Esophagus (tissue), 2 donors: Measurements from ENCODE around the gene WDR74. TPM values are rescaled to one million over a fixed set of nuclear protein-coding genes. Genes with fewer than 3 reads are reported as not detected.

Experiments used
- H3K27ac ChIP-seq, 2 donors: one replicate each; pipeline ENCODE4 v1.5.1; 2013; ENCODE audit warnings: low read depth in 2 of 2, mild to moderate bottlenecking in 2 of 2, inconsistent platforms in 1 of 2, low read length in 1 of 2, moderate library complexity in 1 of 2
- H3K27me3 ChIP-seq, 2 donors: one replicate each; pipeline ENCODE4 v1.6.1; 2013; ENCODE audit warnings: low read length in 2 of 2, control low read depth in 1 of 2, mild to moderate bottlenecking in 1 of 2; ENCODE audit not compliant: insufficient read depth in 2 of 2, control insufficient read depth in 1 of 2
- H3K36me3 ChIP-seq, 2 donors: one replicate each; pipeline ENCODE4 v1.6.1; 2013; ENCODE audit warnings: low read length in 1 of 2; ENCODE audit not compliant: control insufficient read depth in 2 of 2, insufficient read depth in 2 of 2
- H3K4me1 ChIP-seq, 2 donors: one replicate each; pipeline ENCODE4 v1.6.1; 2013; ENCODE audit warnings: low read length in 1 of 2; ENCODE audit not compliant: control insufficient read depth in 2 of 2, insufficient read depth in 2 of 2
- H3K4me3 ChIP-seq, 2 donors: one replicate each; pipeline ENCODE4 v1.5.1; 2013; ENCODE audit warnings: low read length in 2 of 2, mild to moderate bottlenecking in 2 of 2, low read depth in 1 of 2, moderate library complexity in 1 of 2
- H3K9me3 ChIP-seq, 2 donors: one replicate each; pipeline ENCODE4 v1.6.1; 2013; ENCODE audit warnings: mild to moderate bottlenecking in 2 of 2, low read depth in 1 of 2, low read length in 1 of 2, moderate library complexity in 1 of 2; ENCODE audit not compliant: control insufficient read depth in 2 of 2, insufficient read depth in 1 of 2
- WGBS, 2 donors: extraction: QIAGEN DNeasy Blood & Tissue Kit; methylation state at CpG; one replicate each; pipeline ENCODE4 v1.1.7; 2013; 5-methylcytosine and 5-hydroxymethylcytosine counted together
- polyA plus RNA-seq, 2 donors: library from polyadenylated mRNA; stranded (reverse); fragments of 200-250 nt; gene quantifications; one replicate each; pipeline ENCODE4 v1.2.3, GENCODE V29; 2013
- donor health status: healthy with polysubstance abuse.
- donor health status: Bipolar disorder and iron deficiency.

WDR74 gene
- polyA plus RNA-seq, 2 donors = 44.0 to 44.6 TPM

DNA sequence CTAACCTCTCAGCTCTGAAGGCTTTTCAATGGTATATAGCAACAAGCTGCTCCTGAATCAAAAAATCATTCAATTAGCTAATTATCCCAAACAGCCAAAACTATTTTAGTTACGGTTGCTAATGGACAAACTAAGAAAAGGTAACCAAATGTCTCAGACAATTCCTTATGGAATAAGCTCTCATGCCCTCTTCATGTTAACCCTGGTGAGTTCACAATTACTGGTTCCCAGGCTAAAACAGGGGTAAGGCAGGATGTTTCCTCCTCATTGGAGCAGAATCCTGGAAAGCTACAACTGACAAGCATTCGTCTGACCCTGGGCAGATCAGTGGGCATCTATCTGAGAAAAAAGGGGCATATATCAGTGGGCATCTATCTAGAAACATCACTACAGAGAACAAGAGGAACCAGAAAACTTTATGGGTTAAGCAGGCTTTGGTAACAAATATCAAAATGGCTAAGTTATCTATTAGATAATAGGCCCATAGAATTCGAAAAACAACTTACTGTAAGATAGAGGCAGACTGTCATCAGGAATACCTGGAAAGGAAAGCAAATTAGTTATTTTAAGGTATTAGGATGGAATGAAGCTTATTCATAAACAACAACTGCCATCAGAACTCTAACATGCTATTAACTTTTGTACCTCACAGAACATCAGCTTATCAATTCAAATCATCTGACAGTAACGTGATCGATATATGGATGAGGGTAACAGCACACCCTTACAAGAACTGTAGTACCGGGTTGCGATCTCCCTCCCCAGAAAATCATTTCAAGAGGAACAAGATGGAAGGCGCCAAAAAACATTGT is 14.8 kb upstream of the WDR74 start:
- WGBS, 2 donors = 10 to 11% methylated on average over 8 of the region's 8 CpGs
- Histone ChIP-seq H3K36me3 (peaks cover 0 to 12% of the 10 kb centered on the region in 2 donors), H3K4me1 (peaks cover 0 to 4% of the 10 kb centered on the region in 2 donors), H3K27me3 (no peaks in the 10 kb centered on the region), H3K4me3 (peak overlapping the region; percentile 76 to 100), H3K27ac (peak overlapping the region in 1 of 2 donors; percentile 29), H3K9me3 (no peaks in the 10 kb centered on the region)

DNA sequence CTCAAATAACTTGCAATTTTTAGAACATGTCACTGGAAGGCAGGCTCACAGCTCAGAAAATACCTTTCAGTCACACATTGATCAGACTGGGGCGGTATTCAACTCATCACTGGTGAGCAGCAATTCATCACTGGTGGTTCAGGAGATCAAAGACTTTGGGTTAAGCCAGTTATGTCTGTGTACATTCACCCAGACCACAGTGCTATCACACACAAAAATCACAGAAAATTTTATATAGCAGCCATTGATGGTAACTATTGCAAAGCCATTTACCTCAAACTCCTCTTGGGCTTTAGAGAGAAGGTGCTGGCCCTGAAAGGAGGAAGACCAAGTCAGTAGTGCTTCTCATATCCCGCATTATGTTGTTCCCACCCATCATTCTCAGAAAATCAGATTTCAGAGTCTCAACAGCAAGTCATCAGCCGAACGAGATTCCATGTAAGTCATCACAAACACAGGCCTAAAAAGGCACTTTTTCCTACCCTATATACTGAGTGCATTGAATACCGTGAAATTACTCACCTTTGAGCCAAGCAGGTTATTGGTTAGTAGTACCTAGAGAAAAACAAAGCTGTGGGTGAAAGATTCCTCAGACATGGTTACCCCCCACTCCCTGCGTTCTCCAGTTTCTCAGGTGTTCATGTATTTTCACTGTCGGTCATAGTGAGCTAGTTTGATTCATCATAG is 14.0 kb upstream of the WDR74 start:
- H3K27me3 ChIP-seq = no peaks in the 10 kb centered on the region
- 36 to 37% methylated on average over 7 of the region's 7 CpGs for WGBS, 2 donors
- peaks cover 0 to 4% of the 10 kb centered on the region in 2 donors for H3K4me1 ChIP-seq
- H3K27ac ChIP-seq = no peak overlapping the region
- peaks cover 0 to 12% of the 10 kb centered on the region in 2 donors for H3K36me3 ChIP-seq
- peak overlapping the region; percentile 2 to 100 for H3K4me3 ChIP-seq
- no peaks in the 10 kb centered on the region for H3K9me3 ChIP-seq

DNA sequence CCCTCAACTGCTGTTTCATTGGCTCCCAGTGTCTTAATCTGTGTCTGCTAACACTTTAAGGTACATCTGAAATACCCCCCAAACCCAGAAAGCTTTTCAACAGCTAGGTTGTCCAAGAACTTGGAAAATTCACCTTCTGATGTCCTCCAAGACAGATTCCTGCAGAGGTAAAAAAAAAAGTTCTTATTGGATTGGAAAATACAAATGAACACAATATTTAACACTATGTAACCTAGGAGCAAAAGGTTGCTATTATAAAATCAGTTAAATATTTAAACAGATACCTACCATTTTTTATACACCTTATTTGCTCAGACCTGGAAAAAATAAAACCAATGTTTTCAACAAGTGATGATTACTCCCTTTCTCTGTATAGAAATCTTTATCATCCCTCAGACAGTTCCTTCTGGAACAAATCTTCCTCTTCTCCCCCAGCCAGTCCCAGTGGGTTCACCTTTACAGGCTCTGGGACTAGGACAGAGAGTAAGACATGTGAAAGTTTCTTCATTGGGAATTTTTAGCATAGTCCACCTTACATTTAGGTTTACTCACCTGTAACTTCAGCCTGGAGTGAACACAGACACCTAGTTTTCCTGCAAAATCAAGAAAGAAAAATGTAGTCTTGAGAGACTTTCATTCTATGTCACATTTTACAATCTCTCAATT is 13.3 kb upstream of the WDR74 start:
- Histone ChIP-seq H3K27ac (no peak overlapping the region), H3K4me3 (peak overlapping the region in 1 of 2 donors; percentile 100), H3K4me1 (peaks cover 0 to 4% of the 10 kb centered on the region in 2 donors), H3K9me3 (no peaks in the 10 kb centered on the region), H3K27me3 (no peaks in the 10 kb centered on the region), H3K36me3 (peaks cover 0 to 12% of the 10 kb centered on the region in 2 donors)

GRCh38 chr11:62851807-62852522 is 12.6 kb upstream of the WDR74 start:
- no peaks in the 10 kb centered on the region for H3K4me1 ChIP-seq

DNA sequence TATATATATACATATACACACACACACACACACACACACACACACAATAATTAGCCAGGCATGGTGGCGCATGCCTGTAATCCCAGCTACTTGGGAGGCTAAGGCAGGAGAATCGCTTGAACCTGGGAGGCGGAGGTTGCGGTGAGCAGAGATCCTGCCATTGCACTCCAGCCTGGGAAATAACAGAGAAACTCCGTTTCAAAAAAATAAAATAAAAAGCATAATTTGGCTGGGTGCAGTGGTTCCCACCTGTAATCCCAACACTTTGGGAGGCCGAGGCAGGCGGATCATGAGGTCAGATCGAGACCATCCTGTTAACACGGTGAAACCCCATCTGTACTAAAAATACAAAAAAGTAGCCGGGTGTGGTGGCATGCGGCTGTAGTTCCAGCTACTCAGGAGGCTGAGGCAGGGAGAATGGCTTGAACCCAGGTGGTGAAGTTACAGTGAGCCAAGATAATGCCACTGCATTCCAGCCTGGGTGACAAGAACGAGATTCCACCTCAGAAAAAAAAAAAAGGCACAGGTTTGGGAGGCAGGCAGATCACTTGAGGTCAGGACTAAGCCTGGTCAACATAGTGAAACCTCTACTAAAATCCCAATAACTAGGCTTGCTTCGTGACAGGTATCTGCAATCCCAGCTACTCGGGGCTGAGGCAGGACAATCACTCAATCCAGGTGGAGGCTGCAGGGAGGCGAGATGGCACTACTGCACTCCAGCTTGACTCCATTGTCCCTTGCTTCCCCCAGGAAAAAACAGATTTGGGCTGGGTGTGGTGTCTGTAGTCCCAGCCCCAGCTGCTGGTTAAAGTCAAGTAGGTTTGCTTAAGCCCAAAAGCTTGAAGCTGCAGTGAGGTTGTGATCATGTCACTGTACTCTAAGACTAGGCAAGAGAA is 11.8 kb upstream of the WDR74 start:
- Histone ChIP-seq H3K9me3 (no peaks in the 10 kb centered on the region), H3K27ac (peak overlapping the region in 1 of 2 donors; percentile 40), H3K4me3 (no peak overlapping the region), H3K4me1 (no peaks in the 10 kb centered on the region), H3K27me3 (no peaks in the 10 kb centered on the region), H3K36me3 (peaks cover 0 to 12% of the 10 kb centered on the region in 2 donors)
- WGBS, 2 donors = 58 to 59% methylated on average over 15 of the region's 15 CpGs

More at GRCh38 chr11:62851807-62852522, 12.6 kb upstream of the WDR74 start:
- no peaks in the 10 kb centered on the region for H3K27me3 ChIP-seq
- no peak overlapping the region for H3K27ac ChIP-seq
- peaks cover 0 to 12% of the 10 kb centered on the region in 2 donors for H3K36me3 ChIP-seq
- H3K9me3 ChIP-seq = no peaks in the 10 kb centered on the region
- H3K4me3 ChIP-seq = no peak overlapping the region
- WGBS, 2 donors = 40 to 47% methylated on average over 3 of the region's 3 CpGs

- Histone ChIP-seq H3K27ac (no peak overlapping the region), H3K9me3 (no peaks in the 10 kb centered on the region), H3K4me3 (no peak overlapping the region), H3K27me3 (no peaks in the 10 kb centered on the region), H3K36me3 (peaks cover 0 to 7% of the 10 kb centered on the region in 2 donors), H3K4me1 (no peaks in the 10 kb centered on the region)
- 95 to 96% methylated on average over 1 of the region's 1 CpG for WGBS, 2 donors
Observed at GRCh38 chr11:62847767-62848314, 8.5 kb upstream of the WDR74 start.

- Histone ChIP-seq H3K27me3 (no peaks in the 10 kb centered on the region), H3K27ac (no peak overlapping the region), H3K36me3 (no peaks in the 10 kb centered on the region), H3K9me3 (no peaks in the 10 kb centered on the region), H3K4me3 (no peak overlapping the region), H3K4me1 (peaks cover 0 to 3% of the 10 kb centered on the region in 2 donors)
- WGBS, 2 donors = 87 to 89% methylated on average over 3 of the region's 3 CpGs
Observed at GRCh38 chr11:62846177-62846576, 6.8 kb upstream of the WDR74 start.

DNA sequence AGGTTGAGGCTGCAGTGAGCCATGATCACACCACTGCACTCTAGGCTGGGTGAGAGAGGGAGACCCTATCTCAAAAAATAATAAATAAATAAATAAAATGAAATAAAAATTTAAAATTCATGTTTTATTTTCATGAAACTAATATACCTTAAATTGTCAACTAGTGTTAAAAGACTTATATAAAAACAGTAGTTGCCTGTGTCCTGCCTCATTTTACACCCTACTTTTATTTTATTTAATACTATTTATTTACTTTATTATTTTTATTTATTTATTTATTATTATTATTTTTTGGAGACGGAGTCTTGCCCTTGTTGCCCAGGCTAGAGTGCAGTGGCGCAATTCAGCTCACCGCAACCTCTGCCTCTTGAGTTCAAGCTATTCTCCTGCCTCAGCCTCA is 4.8 kb upstream of the WDR74 start:
- H3K4me1 ChIP-seq = peaks cover 0 to 3% of the 10 kb centered on the region in 2 donors
- H3K27ac ChIP-seq = no peak overlapping the region
- no peaks in the 10 kb centered on the region for H3K9me3 ChIP-seq
- 98 to 99% methylated on average over 3 of the region's 3 CpGs for WGBS, 2 donors
- no peak overlapping the region for H3K4me3 ChIP-seq
- no peaks in the 10 kb centered on the region for H3K27me3 ChIP-seq
- H3K36me3 ChIP-seq = no peaks in the 10 kb centered on the region
